Caco-2 (cell line): ENCODE measurements around the gene NT5M. TPM values are rescaled to one million over a fixed set of nuclear protein-coding genes. Genes with fewer than 3 reads are reported as not detected.

Experiments used
- BruUV-seq: library from RNA; stranded (reverse); fragments of 400-500 nt; replicated peaks from 2 replicates; lab custom pipeline; 2021; lab: Mats Ljungman, UMichigan
- CTCF ChIA-PET: fragments of 300-600 bp; sonication (Branson Sonifier 250); formaldehyde crosslinking; loops from one replicate; lab custom pipeline; 2022; ENCODE audit warnings: antibody characterized with exemption; lab: Charles Lee
- POLR2A ChIA-PET: fragments of 300-600 bp; sonication (Branson Sonifier 250); formaldehyde crosslinking; loops from one replicate; lab custom pipeline; 2022; ENCODE audit warnings: antibody characterized with exemption; lab: Charles Lee
- DNase-seq, 2 experiments: peaks; one replicate each; pipeline versions ENCODE4 v3.0.0 to v3.0.0-alpha.2; 2020 to 2022
- H3K27me3 ChIP-seq: replicated peaks from 2 replicates; pipeline ENCODE4 v1.6.0; 2011; ENCODE audit warnings: low read length; ENCODE audit not compliant: control insufficient read depth, insufficient read depth
- H3K36me3 ChIP-seq: 2 replicates; pipeline ENCODE4 v1.5.1; 2011; ENCODE audit warnings: low read length; ENCODE audit not compliant: control insufficient read depth, insufficient read depth
- H3K4me1 ChIP-seq: fragments of 250-450 bp; sonication (Bioruptor Pico); 2 replicates; pipeline ENCODE4 v1.5.1; 2020; ENCODE audit warnings: mild to moderate bottlenecking
- H3K4me3 ChIP-seq: 2 replicates; pipeline ENCODE4 v1.5.1; 2011; ENCODE audit warnings: low read depth, mild to moderate bottlenecking, control low read depth, low read length
- H3K9me3 ChIP-seq: fragments of 250-450 bp; sonication (Bioruptor Pico); 2 replicates; pipeline ENCODE4 v1.5.1; 2020; ENCODE audit warnings: mild to moderate bottlenecking, moderate library complexity
- H3K27ac Mint-ChIP-seq: one replicate; pipeline ENCODE4 v1.8.0; 2022; ENCODE audit warnings: mixed read lengths; ENCODE audit not compliant: unreplicated experiment
- H3K27me3 Mint-ChIP-seq: one replicate; pipeline ENCODE4 v1.8.0; 2022; ENCODE audit warnings: mixed read lengths; ENCODE audit not compliant: insufficient read depth, unreplicated experiment
- H3K36me3 Mint-ChIP-seq: one replicate; pipeline ENCODE4 v1.8.0; 2022; ENCODE audit warnings: mild to moderate bottlenecking, mixed read lengths; ENCODE audit not compliant: insufficient read depth, unreplicated experiment
- H3K4me1 Mint-ChIP-seq: one replicate; pipeline ENCODE4 v1.8.0; 2022; ENCODE audit warnings: low read depth, mixed read lengths; ENCODE audit not compliant: unreplicated experiment
- H3K4me3 Mint-ChIP-seq: one replicate; pipeline ENCODE4 v1.8.0; 2022; ENCODE audit warnings: mild to moderate bottlenecking, moderate library complexity, mixed read lengths; ENCODE audit not compliant: unreplicated experiment
- H3K9me3 Mint-ChIP-seq: one replicate; pipeline ENCODE4 v1.8.0; 2022; ENCODE audit warnings: mixed read lengths; ENCODE audit not compliant: unreplicated experiment
- CTCF ChIP-seq, 2 experiments: fragments of 200-600 bp in 1 of 2; IDR thresholded peaks; 1 replicate in 1 of 2; 2 replicates in 1 of 2; pipeline versions ENCODE4 v1.5.1 to v1.8.0; 2011 to 2022; ENCODE audit warnings: antibody characterized with exemption in 1 of 2, control low read depth in 1 of 2, inconsistent platforms in 1 of 2, low read depth in 1 of 2, low read length in 1 of 2, mild to moderate bottlenecking in 1 of 2, moderate library complexity in 1 of 2; ENCODE audit not compliant: insufficient read depth in 1 of 2, severe bottlenecking in 1 of 2, unreplicated experiment in 1 of 2
- intact Hi-C: fragments of 100-400 bp; cut with micrococcal nuclease; formaldehyde crosslinking; loops from one replicate; pipeline ENCODE4 v1.10.0; 2022; ENCODE audit not compliant: unreplicated experiment
- total RNA-seq: library from RNA; stranded (reverse); gene quantifications from 2 replicates; pipeline ENCODE4 v1.2.3, GENCODE V29; 2022

Gene NT5M
- total RNA-seq, 1 experiment from 2014 or later, result 1.3 TPM

- POLR2A ChIA-PET, result no interaction called here
- Histone ChIP-seq H3K27me3 (no peaks in the 10 kb centered on the region; the same call in 1 of the 2 replicates), H3K9me3 (no peaks in the 10 kb centered on the region), H3K4me1 (0 out of 2 replicates have a peak, but pooled peaks cover 6% of the 10 kb centered on the region), H3K4me3 (no peak overlapping the region), H3K36me3 (no peaks in the 10 kb centered on the region)
- CTCF ChIA-PET, result no interaction called here
- no peak for DNase-seq
- Mint-ChIP-seq H3K4me3 (no peak overlapping the region), H3K9me3 (no peaks in the 10 kb centered on the region), H3K4me1 (no peaks in the 10 kb centered on the region), H3K27ac (no peak overlapping the region), H3K36me3 (no peaks in the 10 kb centered on the region), H3K27me3 (no peaks in the 10 kb centered on the region)
- TF ChIP-seq CTCF (IDR thresholded peaks at IDR 0.05; ENCODE audit: insufficient read depth in 1 of 2, low read depth in 1 of 2, low read length in 1 of 2, severe bottlenecking in 1 of 2, unreplicated experiment in 1 of 2), result no peak
- intact Hi-C loops, result no loop called here
- BruUV-seq, result no TSS peak
Observed at GRCh38 chr17:17309356-17309755, 6.2 kb downstream of the NT5M start.

- Histone ChIP-seq H3K27me3 (no peaks in the 10 kb centered on the region), H3K9me3 (no peaks in the 10 kb centered on the region), H3K4me1 (no peaks in the 10 kb centered on the region), H3K4me3 (no peak overlapping the region), H3K36me3 (no peaks in the 10 kb centered on the region)
- intact Hi-C loops, result loop anchor here (2.0 to 10.0 kb wide), 2 partner anchors 79 to 311 kb away; partner anchors contain the start of gene FLCN
- Mint-ChIP-seq H3K9me3 (no peaks in the 10 kb centered on the region), H3K4me3 (no peak overlapping the region), H3K27ac (no peak overlapping the region), H3K27me3 (no peaks in the 10 kb centered on the region), H3K4me1 (no peaks in the 10 kb centered on the region), H3K36me3 (no peaks in the 10 kb centered on the region)
- peak; percentile 80 to 82 for DNase-seq
- POLR2A ChIA-PET, result no interaction called here
- TF ChIP-seq CTCF (IDR thresholded peaks at IDR 0.05; ENCODE audit: insufficient read depth in 1 of 2, low read depth in 1 of 2, low read length in 1 of 2, severe bottlenecking in 1 of 2, unreplicated experiment in 1 of 2), result peak; percentile 74 to 89
- CTCF ChIA-PET, result no interaction called here
- no TSS peak for BruUV-seq
Observed at GRCh38 chr17:17313350-17313991, 10.3 kb downstream of the NT5M start.

DNA sequence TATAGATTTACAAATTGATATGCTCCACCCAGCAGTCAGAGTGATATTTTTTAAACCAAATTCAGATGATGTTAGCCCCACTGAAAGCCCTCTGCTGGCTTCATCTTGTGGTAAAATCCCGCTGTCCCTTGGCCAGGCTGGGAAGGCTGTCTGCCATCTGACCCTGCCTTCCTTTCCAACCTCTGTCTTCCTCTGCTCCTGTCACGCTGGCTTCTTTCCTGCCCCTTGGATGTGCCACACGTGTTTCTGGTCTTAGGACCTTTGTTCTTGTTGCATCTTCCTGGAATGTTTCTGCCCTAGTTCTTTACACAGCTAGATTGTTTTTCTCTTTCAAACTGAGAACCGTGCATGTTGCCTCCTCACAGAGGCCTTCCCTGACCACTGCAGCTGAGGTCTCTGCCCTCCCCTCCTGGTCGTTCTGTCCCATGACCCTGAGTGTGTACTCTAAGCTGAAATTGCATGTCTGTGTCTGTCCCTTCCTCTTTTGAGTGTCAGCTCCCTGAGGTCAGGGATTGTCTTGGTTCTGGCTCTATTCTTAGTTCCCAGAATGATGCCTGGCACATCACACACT lies 11.4 kb downstream of the NT5M start:
- ChIA-PET POLR2A (no interaction called here), CTCF (no interaction called here)
- no peak for TF ChIP-seq CTCF (IDR thresholded peaks at IDR 0.05; ENCODE audit: insufficient read depth in 1 of 2, low read depth in 1 of 2, low read length in 1 of 2, severe bottlenecking in 1 of 2, unreplicated experiment in 1 of 2)
- Mint-ChIP-seq H3K27ac (no peak overlapping the region), H3K36me3 (no peaks in the 10 kb centered on the region), H3K4me1 (no peaks in the 10 kb centered on the region), H3K9me3 (no peaks in the 10 kb centered on the region), H3K27me3 (no peaks in the 10 kb centered on the region), H3K4me3 (no peak overlapping the region)
- Histone ChIP-seq H3K4me3 (no peak overlapping the region), H3K9me3 (no peaks in the 10 kb centered on the region), H3K27me3 (no peaks in the 10 kb centered on the region), H3K36me3 (no peaks in the 10 kb centered on the region), H3K4me1 (no peaks in the 10 kb centered on the region)
- DNase-seq, result no peak
- intact Hi-C loops, result loop anchor here (10.0 kb wide), 1 partner anchor 80 kb away; the partner anchor contains the start of gene FLCN
- no TSS peak for BruUV-seq
